Measurements from ENCODE around the gene BEAN1.

BEAN1 gene

DNA sequence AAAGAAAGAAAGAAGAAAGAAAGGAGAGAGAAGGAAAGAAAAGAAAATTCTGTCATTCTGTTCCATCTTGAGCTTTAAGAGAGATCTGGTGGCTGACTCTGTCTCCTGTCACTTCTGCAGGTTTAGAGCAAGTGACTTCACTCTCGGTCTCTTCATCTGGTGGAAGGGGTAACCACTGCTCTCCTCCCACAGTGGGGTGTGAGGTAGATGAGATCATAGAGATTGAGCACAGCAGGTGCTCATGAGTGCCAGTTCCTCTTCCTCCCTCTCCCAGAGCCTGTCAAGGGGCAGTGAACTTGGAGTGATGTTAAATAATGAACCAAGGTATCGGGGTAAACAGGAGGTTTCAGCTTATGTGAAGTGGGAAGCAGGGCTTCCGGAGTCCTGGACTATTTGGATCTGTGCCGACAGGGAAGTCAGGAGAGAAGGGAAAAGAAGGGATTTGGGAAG, 47.7 kb downstream of the BEAN1 start:
- TF ChIP-seq, protein P1, sequence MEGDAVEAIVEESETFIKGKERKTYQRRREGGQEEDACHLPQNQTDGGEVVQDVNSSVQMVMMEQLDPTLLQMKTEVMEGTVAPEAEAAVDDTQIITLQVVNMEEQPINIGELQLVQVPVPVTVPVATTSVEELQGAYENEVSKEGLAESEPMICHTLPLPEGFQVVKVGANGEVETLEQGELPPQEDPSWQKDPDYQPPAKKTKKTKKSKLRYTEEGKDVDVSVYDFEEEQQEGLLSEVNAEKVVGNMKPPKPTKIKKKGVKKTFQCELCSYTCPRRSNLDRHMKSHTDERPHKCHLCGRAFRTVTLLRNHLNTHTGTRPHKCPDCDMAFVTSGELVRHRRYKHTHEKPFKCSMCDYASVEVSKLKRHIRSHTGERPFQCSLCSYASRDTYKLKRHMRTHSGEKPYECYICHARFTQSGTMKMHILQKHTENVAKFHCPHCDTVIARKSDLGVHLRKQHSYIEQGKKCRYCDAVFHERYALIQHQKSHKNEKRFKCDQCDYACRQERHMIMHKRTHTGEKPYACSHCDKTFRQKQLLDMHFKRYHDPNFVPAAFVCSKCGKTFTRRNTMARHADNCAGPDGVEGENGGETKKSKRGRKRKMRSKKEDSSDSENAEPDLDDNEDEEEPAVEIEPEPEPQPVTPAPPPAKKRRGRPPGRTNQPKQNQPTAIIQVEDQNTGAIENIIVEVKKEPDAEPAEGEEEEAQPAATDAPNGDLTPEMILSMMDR (IDR thresholded peaks at IDR 0.05; ENCODE audit: low read depth, low read length): no peak
- no peak overlapping the region for H3K4me3 ChIP-seq (ENCODE audit: low read depth, low read length)
- no peak for DNase-seq
- peaks cover 7% of the 10 kb centered on the region for H3K4me1 ChIP-seq
- no peaks in the 10 kb centered on the region for H3K27me3 ChIP-seq
- no peaks in the 10 kb centered on the region for H3K36me3 ChIP-seq
- H3K9me3 ChIP-seq: no peaks in the 10 kb centered on the region

DNA sequence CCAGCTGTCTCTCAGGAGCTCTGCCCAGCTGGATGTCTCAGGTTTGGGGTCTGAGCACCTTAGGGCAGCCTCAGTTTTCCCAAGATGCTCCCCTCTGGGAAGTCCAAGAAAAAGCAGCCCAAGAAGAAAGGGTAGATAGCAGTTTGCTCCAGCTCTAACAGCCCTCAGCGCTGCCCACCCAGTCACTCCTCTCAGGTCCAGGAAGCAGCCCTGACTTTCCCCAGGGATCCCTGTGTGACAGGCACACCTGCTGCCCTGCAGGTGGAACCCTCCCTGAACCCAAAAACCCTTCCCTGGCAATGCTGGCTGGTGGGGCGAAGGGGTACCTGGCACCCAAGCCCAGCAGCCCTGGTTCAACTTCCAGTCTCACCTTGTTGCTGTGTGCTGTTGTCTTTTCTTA, 48.1 kb downstream of the BEAN1 start:
- Histone ChIP-seq H3K4me3 (ENCODE audit: low read depth, low read length) (no peak overlapping the region), H3K36me3 (no peaks in the 10 kb centered on the region), H3K9me3 (no peaks in the 10 kb centered on the region), H3K4me1 (peaks cover 7% of the 10 kb centered on the region), H3K27me3 (no peaks in the 10 kb centered on the region)
- no peak for DNase-seq
- TF ChIP-seq, protein P1 (IDR thresholded peaks at IDR 0.05; ENCODE audit: low read depth, low read length): no peak

DNA sequence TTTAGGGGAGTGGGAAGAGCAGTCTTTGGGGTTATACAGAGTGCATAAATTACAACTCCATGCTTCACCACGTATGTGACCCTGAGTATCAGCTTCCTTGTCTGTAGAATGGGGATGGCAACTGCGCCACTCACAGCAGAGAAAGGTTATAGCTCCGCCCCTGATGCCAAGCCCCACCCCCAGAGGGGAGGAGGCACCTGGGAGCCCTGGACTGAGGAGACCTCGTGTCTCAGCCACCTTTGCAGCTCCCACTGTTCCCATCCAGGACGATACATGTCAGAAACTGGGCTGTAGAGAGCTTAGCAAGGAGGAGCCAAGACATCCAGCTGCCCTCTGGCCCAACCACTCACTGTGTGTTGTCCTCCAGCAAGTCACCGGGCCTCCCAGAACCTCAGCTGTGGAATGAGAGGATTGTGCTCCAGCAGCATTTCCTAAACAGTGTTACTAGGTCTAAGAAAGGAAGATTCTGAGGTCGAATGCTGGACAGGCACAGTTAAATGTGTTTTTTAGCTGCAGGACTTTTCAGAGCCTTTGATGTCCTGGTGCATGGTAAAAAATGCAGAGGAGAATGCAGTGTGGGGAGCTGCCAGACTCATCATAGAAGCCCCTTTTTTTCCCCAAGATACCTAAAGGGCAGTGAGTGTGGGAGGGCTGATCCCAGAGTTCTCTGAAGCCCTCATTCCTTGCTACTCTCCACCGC, 49.4 kb downstream of the BEAN1 start:
- Histone ChIP-seq H3K36me3 (no peaks in the 10 kb centered on the region), H3K4me3 (ENCODE audit: low read depth, low read length) (no peak overlapping the region), H3K9me3 (no peaks in the 10 kb centered on the region), H3K27me3 (no peaks in the 10 kb centered on the region), H3K4me1 (peaks cover 7% of the 10 kb centered on the region)
- DNase-seq: no peak
- TF ChIP-seq, protein P1 (IDR thresholded peaks at IDR 0.05; ENCODE audit: low read depth, low read length): no peak

DNA sequence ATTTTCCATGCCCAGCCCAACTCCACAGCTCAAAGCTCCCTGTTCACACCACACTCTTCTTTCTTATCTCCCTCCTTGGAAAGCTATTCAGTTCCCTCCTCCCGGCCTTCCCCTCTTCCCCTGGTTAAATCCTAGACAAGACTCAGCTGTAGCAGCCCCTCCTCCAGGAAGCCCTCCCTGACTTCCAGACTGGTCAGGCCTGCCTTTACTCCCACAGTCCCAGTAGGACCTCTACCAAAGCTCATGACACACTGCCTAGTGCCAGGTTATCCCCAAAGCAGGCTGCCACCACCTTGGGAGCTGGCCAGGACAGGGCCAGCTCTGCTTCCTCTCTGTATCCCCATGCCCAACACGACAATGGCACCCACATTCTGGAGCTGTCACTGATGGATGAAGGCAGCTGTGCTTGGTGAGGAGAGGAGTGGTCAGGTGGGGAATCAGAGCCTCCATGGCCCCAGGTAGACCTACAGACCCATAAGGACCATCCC, 50.0 kb downstream of the BEAN1 start:
- Histone ChIP-seq H3K36me3 (no peaks in the 10 kb centered on the region), H3K4me1 (peaks cover 7% of the 10 kb centered on the region), H3K9me3 (no peaks in the 10 kb centered on the region), H3K27me3 (no peaks in the 10 kb centered on the region), H3K4me3 (ENCODE audit: low read depth, low read length) (no peak overlapping the region)
- TF ChIP-seq, protein P1 (IDR thresholded peaks at IDR 0.05; ENCODE audit: low read depth, low read length): no peak
- DNase-seq: no peak

DNA sequence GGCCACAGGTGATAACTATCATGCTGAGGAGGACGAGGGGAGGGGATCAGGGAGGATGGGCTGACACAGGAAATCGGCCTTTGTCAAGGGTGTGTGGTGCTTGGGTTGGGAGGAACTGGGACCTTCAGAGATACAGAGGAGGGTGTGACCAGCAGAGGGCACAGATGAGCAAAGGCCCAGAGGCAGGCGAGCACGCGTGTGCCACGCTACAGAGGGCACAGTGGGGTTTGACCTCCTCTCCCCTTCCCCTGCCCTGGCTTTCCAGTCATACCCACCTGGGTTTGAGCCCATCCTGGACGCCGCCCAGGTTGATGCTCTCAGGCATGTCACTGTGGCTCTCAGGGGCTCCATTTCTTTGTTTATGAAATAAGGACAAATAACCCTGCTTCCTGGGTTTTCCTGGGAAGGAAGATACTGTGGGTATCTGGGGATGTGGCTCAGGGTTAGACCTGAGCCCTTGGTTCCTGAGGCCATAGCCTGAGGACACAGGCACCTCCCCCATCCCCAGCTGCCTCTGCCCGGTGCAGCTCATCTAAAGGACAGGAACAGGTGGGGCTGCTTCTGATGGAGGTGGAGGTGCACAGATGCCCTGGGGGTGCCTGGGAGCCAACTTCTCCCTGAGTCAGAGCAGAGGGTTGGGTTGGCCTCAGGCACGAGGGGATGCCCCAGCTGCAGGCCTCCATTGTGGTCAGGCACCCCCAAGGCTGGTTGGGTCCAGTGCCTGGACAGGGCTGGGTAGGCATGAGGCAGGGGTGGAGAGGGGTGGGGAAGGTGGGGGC, 51.8 kb downstream of the BEAN1 start:
- DNase-seq: peak; percentile 75
- Histone ChIP-seq H3K4me1 (peaks cover 7% of the 10 kb centered on the region), H3K36me3 (no peaks in the 10 kb centered on the region), H3K27me3 (no peaks in the 10 kb centered on the region), H3K4me3 (ENCODE audit: low read depth, low read length) (no peak overlapping the region), H3K9me3 (no peaks in the 10 kb centered on the region)
- TF ChIP-seq, protein P1 (IDR thresholded peaks at IDR 0.05; ENCODE audit: low read depth, low read length): peak; percentile 88
